HCT116 (cell line): Measurements from ENCODE around the gene NPW. TPM values are rescaled to one million over a fixed set of nuclear protein-coding genes. Genes with fewer than 3 reads are reported as not detected.

Experiments
- ATAC-seq: fragments of 200-7000 bp; cut with Tn5 transposase; 2 replicates; pipeline ENCODE4 v1.9.1; 2020; ENCODE audit warnings: mild to moderate bottlenecking, moderate library complexity
- BruUV-seq: library from RNA; stranded (reverse); fragments of 400-500 nt; replicated peaks from 2 replicates; lab custom pipeline; 2021; lab: Mats Ljungman, UMichigan
- CTCF ChIA-PET: fragments of 300-600 bp; sonication (Branson Sonifier 250); formaldehyde crosslinking; loops from one replicate; lab custom pipeline; 2021; ENCODE audit warnings: antibody characterized with exemption; lab: Charles Lee
- POLR2A ChIA-PET: fragments of 300-600, 350-600 bp; sonication (Branson Sonifier 250); formaldehyde crosslinking; loops from one replicate; lab custom pipeline; 2021; ENCODE audit warnings: antibody characterized with exemption; lab: Charles Lee
- RAD21 ChIA-PET, 2 experiments: fragments of 300-600 bp; sonication (Branson Sonifier 250); formaldehyde crosslinking; loops; one replicate each; lab custom pipeline; 2023; ENCODE audit warnings: low total read pairs in 2 of 2; ENCODE audit not compliant: uncharacterized antibody in 2 of 2, unreplicated experiment in 2 of 2, low non-redundant PET in 1 of 2; lab: Charles Lee
- DNase-seq: peaks from one replicate; pipeline ENCODE4 v3.0.0-alpha.2; 2010; ENCODE audit warnings: low read depth, low spot score
- H2AFZ ChIP-seq: fragments of 200-600 bp; shearing (Covaris generic), sonication (generic); 2 replicates; pipeline ENCODE4 v1.6.1; 2017; ENCODE audit warnings: low read depth, mixed run types, mixed read lengths, antibody characterized with exemption, low read length; ENCODE audit not compliant: poor library complexity, severe bottlenecking
- H3K27ac ChIP-seq: 2 replicates; pipeline ENCODE4 v1.5.1; 2012; ENCODE audit warnings: low read depth, low read length
- H3K27me3 ChIP-seq: fragments of 200-600 bp; sonication (generic); 2 replicates; pipeline ENCODE4 v1.6.1; 2016; ENCODE audit warnings: mixed run types, low read length, mixed read lengths; ENCODE audit not compliant: insufficient read depth
- H3K36me3 ChIP-seq, 2 experiments: fragments of 200-500 bp in 1 of 2; fragments of 200-600 bp in 1 of 2; sonication (Bioruptor generic) in 1 of 2; sonication (generic) in 1 of 2; 2 replicates each; pipeline versions ENCODE4 v1.5.1 to v1.6.1; 2014 to 2016; ENCODE audit warnings: low read length in 2 of 2, inconsistent platforms in 1 of 2, mixed read lengths in 1 of 2, mixed run types in 1 of 2; ENCODE audit not compliant: insufficient read depth in 2 of 2, control insufficient read depth in 1 of 2
- H3K4me1 ChIP-seq, 2 experiments: fragments of 200-600 bp in 1 of 2; sonication (generic) in 1 of 2; 2 replicates each; pipeline versions ENCODE4 v1.5.1 to v1.6.1; 2012 to 2017; ENCODE audit warnings: low read length in 2 of 2, inconsistent platforms in 1 of 2, mild to moderate bottlenecking in 1 of 2, mixed read lengths in 1 of 2, mixed run types in 1 of 2, moderate library complexity in 1 of 2; ENCODE audit not compliant: insufficient read depth in 2 of 2, control insufficient read depth in 1 of 2
- H3K4me2 ChIP-seq: fragments of 200-600 bp; sonication (generic); 2 replicates; pipeline ENCODE4 v1.6.1; 2017; ENCODE audit warnings: mixed run types, low read length, mixed read lengths
- H3K4me3 ChIP-seq, 2 experiments: fragments of 200-600 bp in 1 of 2; sonication (generic) in 1 of 2; replicated peaks in 1 of 2; 2 replicates each; pipeline ENCODE4 v1.5.1; 2011 to 2016; ENCODE audit warnings: low read length in 2 of 2, control low read depth in 1 of 2, low read depth in 1 of 2, mild to moderate bottlenecking in 1 of 2, mixed read lengths in 1 of 2, mixed run types in 1 of 2
- H3K79me2 ChIP-seq: fragments of 200-600 bp; sonication (generic); 2 replicates; pipeline ENCODE4 v1.6.1; 2017; ENCODE audit warnings: mild to moderate bottlenecking, mixed run types, low read length, moderate library complexity, mixed read lengths; ENCODE audit not compliant: insufficient read depth
- H3K9ac ChIP-seq: fragments of 200-600 bp; sonication (generic); 2 replicates; pipeline ENCODE4 v1.6.1; 2016; ENCODE audit warnings: low read length, mixed read lengths
- H3K9me2 ChIP-seq: fragments of 200-600 bp; sonication (generic), shearing (Covaris generic); 2 replicates; pipeline ENCODE4 v1.6.1; 2017; ENCODE audit warnings: mixed run types, mild to moderate bottlenecking, moderate library complexity; ENCODE audit not compliant: insufficient read depth
- H3K9me3 ChIP-seq, 2 experiments: fragments of 200-500 bp in 1 of 2; fragments of 200-600 bp in 1 of 2; sonication (Bioruptor generic) in 1 of 2; sonication (generic) in 1 of 2; 2 replicates each; pipeline ENCODE4 v1.6.1; 2014 to 2017; ENCODE audit warnings: low read length in 2 of 2, mixed read lengths in 2 of 2, inconsistent platforms in 1 of 2, low read depth in 1 of 2, mild to moderate bottlenecking in 1 of 2, mixed run types in 1 of 2, moderate library complexity in 1 of 2; ENCODE audit not compliant: control insufficient read depth in 1 of 2, insufficient read depth in 1 of 2
- H4K20me1 ChIP-seq: fragments of 200-600 bp; sonication (generic), shearing (Covaris generic); 2 replicates; pipeline ENCODE4 v1.6.1; 2017; ENCODE audit warnings: mixed run types, mild to moderate bottlenecking, moderate library complexity; ENCODE audit not compliant: insufficient read depth
- CEBPB ChIP-seq: IDR thresholded peaks from 2 replicates; pipeline ENCODE4 v1.6.1; 2012; ENCODE audit warnings: low read depth
- CTCF ChIP-seq, 3 experiments: fragments of 200-600 bp in 1 of 3; sonication (generic) in 1 of 3; IDR thresholded peaks in 2 of 3; conservative IDR thresholded peaks in 1 of 3; 2 replicates each; pipeline ENCODE4 v1.5.1; 2012 to 2017; ENCODE audit warnings: low read depth in 2 of 3, low read length in 2 of 3, antibody characterized with exemption in 1 of 3, borderline replicate concordance in 1 of 3, control low read depth in 1 of 3, mild to moderate bottlenecking in 1 of 3, mixed read lengths in 1 of 3, mixed run types in 1 of 3, moderate library complexity in 1 of 3; ENCODE audit not compliant: insufficient read depth in 1 of 3
- EGR1 ChIP-seq: IDR thresholded peaks from 2 replicates; pipeline ENCODE4 v1.6.1; 2012; ENCODE audit warnings: low read depth
- FOSL1 ChIP-seq: IDR thresholded peaks from 2 replicates; pipeline ENCODE4 v1.6.1; 2012; ENCODE audit warnings: low read depth
- JUND ChIP-seq: IDR thresholded peaks from 2 replicates; pipeline ENCODE4 v1.6.1; 2012
- POLR2AphosphoS5 ChIP-seq: IDR thresholded peaks from 2 replicates; pipeline ENCODE4 v1.6.1; 2011; ENCODE audit warnings: mild to moderate bottlenecking, low read depth, low read length, moderate library complexity
- RAD21 ChIP-seq: IDR thresholded peaks from 2 replicates; pipeline ENCODE4 v1.6.1; 2012; ENCODE audit warnings: low read depth, mild to moderate bottlenecking
- SIN3A ChIP-seq: IDR thresholded peaks from 2 replicates; pipeline ENCODE4 v1.6.1; 2012; ENCODE audit warnings: low read depth
- SP1 ChIP-seq: IDR thresholded peaks from 2 replicates; pipeline ENCODE4 v1.6.1; 2012; ENCODE audit warnings: low read depth
- YY1 ChIP-seq: IDR thresholded peaks from 2 replicates; pipeline ENCODE4 v1.6.1; 2011; ENCODE audit warnings: low read length, low read depth, moderate library complexity, mild to moderate bottlenecking; ENCODE audit not compliant: insufficient replicate concordance; ENCODE audit errors: extremely low read depth
- ZFX ChIP-seq: fragments of 450-650 bp; IDR thresholded peaks from 2 replicates; pipeline ENCODE4 v1.6.1; 2017
- intact Hi-C: fragments of 100-400 bp; cut with micrococcal nuclease; formaldehyde crosslinking; loops from 2 replicates; pipeline ENCODE4 v1.10.0; 2022
- total RNA-seq: library from RNA; stranded (reverse); gene quantifications from one replicate; pipeline ENCODE4 v1.2.1, GENCODE V29; 2021; ENCODE audit not compliant: unreplicated experiment
- TF ChIP-seq, protein P1 (sequence below): IDR thresholded peaks from 2 replicates; pipeline ENCODE4 v1.6.1; 2012; ENCODE audit warnings: low read depth
- TF ChIP-seq, protein P2 (sequence below): IDR thresholded peaks from 2 replicates; pipeline ENCODE4 v1.6.1; 2012
- TF ChIP-seq, protein P3 (sequence below): IDR thresholded peaks from 2 replicates; pipeline ENCODE4 v1.6.1; 2012

The NPW gene
- total RNA-seq, 1 experiment from 2014 or later = 226 TPM

DNA sequence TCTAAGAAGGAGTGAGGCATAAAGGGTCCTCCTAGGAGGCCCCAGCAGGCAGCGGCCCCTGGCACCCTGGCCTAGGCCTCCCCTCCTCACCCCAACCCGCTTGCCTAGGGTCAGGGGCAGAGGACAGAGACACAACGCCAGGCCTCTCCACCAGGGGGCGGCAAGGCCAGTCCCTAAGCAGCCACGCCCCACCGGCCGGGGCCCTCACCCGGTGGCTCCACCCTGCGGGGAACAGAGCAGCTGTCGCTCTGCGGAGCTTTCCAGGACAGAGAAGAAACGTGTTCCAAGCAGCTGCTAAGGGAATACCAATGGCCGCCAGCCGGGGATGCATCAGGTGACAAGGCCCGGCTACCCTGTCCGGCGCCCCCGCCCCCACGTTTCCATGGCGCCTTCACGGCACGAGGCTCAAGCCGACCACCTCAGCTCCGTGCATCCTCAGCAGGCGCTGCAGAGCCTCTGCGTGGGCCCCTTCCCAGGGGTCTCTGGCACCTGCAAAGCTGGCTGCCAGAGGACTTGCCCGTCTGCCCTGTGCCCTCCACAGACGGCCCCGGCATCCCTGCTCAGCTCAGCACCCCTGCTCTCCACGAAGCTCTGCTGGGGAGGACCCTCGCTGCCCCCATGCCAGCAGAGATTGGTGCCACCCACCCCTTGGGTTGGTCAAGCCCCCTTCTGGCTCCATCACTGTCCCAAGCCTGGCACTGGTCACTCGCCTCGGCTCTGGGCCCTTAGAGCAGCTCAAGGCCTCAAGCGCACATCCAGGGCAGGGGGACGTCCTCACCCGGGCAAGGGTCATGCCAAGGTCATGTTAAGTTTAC lies 15.6 kb upstream of the NPW start:
- H3K4me3 ChIP-seq = no peak overlapping the region

More for the DNA sequence above, 15.6 kb upstream of the NPW start:
- H3K4me1 ChIP-seq = peaks cover 23 to 50% of the 10 kb centered on the region in 2 experiments
- RAD21 ChIA-PET = interaction anchor here (0.8 to 1.0 kb wide), 2 partner anchors 136 to 137 kb away, joined by 4 to 7 read pairs; no protein-coding TSS in a partner anchor
- TF ChIP-seq FOSL1 (no peak), CEBPB (no peak), SP1 (peak; percentile 37; the same call in 1 of the 2 replicates), YY1 (peak; percentile 75), RAD21 (peak; percentile 77), CTCF (IDR thresholded peaks at IDR 0.05 in 2 of 3, conservative IDR thresholded peaks at IDR 0.05 in 1 of 3; ENCODE audit: borderline replicate concordance in 1 of 3, insufficient read depth in 1 of 3, low read depth in 2 of 3, low read length in 2 of 3) (peak; percentile 93 to 99 (median 99)), EGR1 (no peak), POLR2AphosphoS5 (peak; percentile 58), JUND (no peak), ZFX (no peak), SIN3A (no peak)
- TF ChIP-seq, protein P1, sequence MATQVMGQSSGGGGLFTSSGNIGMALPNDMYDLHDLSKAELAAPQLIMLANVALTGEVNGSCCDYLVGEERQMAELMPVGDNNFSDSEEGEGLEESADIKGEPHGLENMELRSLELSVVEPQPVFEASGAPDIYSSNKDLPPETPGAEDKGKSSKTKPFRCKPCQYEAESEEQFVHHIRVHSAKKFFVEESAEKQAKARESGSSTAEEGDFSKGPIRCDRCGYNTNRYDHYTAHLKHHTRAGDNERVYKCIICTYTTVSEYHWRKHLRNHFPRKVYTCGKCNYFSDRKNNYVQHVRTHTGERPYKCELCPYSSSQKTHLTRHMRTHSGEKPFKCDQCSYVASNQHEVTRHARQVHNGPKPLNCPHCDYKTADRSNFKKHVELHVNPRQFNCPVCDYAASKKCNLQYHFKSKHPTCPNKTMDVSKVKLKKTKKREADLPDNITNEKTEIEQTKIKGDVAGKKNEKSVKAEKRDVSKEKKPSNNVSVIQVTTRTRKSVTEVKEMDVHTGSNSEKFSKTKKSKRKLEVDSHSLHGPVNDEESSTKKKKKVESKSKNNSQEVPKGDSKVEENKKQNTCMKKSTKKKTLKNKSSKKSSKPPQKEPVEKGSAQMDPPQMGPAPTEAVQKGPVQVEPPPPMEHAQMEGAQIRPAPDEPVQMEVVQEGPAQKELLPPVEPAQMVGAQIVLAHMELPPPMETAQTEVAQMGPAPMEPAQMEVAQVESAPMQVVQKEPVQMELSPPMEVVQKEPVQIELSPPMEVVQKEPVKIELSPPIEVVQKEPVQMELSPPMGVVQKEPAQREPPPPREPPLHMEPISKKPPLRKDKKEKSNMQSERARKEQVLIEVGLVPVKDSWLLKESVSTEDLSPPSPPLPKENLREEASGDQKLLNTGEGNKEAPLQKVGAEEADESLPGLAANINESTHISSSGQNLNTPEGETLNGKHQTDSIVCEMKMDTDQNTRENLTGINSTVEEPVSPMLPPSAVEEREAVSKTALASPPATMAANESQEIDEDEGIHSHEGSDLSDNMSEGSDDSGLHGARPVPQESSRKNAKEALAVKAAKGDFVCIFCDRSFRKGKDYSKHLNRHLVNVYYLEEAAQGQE = no peak
- TF ChIP-seq, protein P2, sequence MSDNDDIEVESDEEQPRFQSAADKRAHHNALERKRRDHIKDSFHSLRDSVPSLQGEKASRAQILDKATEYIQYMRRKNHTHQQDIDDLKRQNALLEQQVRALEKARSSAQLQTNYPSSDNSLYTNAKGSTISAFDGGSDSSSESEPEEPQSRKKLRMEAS = peak; percentile 84
- TF ChIP-seq, protein P3, sequence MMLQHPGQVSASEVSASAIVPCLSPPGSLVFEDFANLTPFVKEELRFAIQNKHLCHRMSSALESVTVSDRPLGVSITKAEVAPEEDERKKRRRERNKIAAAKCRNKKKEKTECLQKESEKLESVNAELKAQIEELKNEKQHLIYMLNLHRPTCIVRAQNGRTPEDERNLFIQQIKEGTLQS = no peak
- intact Hi-C loops = loop anchor here (5.0 kb wide), 1 partner anchor 138 kb away; no protein-coding TSS in a partner anchor
- POLR2A ChIA-PET = interaction anchor here (0.8 to 2.6 kb wide), 5 partner anchors 11 to 151 kb away, joined by 3 to 10 read pairs (median 6); partner anchors contain the start of genes RPS2 and TRAF7
- peak overlapping the region; percentile 62; the same call in 1 of the 2 replicates for H3K27ac ChIP-seq
- BruUV-seq = no TSS peak
- H4K20me1 ChIP-seq = peaks cover 9% of the 10 kb centered on the region; the same call in 1 of the 2 replicates
- peak overlapping the region; percentile 23 for H3K9ac ChIP-seq
- CTCF ChIA-PET = interaction anchor here (0.5 to 1.6 kb wide), 19 partner anchors 9 to 247 kb away, joined by 3 to 20 read pairs (median 4); partner anchors contain the start of genes ECI1, NPW, NTHL1 and TBL3
- no peaks in the 10 kb centered on the region for H3K9me2 ChIP-seq
- H2AFZ ChIP-seq = no peak overlapping the region
- peak overlapping the region; percentile 41 for H3K4me2 ChIP-seq
- H3K27me3 ChIP-seq = no peaks in the 10 kb centered on the region
- H3K9me3 ChIP-seq = no peaks in the 10 kb centered on the region
- peaks cover 23 to 42% of the 10 kb centered on the region in 2 experiments; a peak in 3 of 4 replicates for H3K36me3 ChIP-seq
- ATAC-seq (peak; percentile 91), DNase-seq (peak; percentile 87)
- H3K79me2 ChIP-seq = peaks cover 77% of the 10 kb centered on the region
